HUDEP-2 (cell line): ENCODE measurements around the gene GPR176.

Source experiments
- DNase-seq, 76 experiments: peaks; one replicate each; lab custom pipeline; 2025; ENCODE audit not compliant: unreplicated experiment in 76 of 76; lab: John Stamatoyannopoulos, UW

Gene GPR176

DNA sequence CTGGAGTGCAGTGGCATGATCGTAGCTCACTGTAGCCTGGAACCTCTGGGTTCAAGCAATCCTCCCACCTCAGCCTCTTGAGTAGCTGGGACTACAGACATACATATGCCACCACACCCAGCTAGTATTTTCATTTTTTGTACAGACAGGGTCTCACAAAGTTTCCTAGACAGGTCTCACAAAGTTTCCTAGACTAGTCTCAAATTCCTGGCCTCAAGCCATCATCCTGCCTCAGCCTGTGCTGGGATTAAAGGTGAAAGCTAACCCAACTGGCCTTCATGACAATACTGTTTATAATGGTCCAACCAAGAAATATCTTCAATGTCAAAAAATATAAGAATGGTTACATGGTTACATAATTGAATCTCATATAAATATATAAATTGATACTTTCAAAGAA is 24.0 kb downstream of the GPR176 start:
- DNase-seq = peak in 2 of 76 experiments; percentile 4 to 14

DNA sequence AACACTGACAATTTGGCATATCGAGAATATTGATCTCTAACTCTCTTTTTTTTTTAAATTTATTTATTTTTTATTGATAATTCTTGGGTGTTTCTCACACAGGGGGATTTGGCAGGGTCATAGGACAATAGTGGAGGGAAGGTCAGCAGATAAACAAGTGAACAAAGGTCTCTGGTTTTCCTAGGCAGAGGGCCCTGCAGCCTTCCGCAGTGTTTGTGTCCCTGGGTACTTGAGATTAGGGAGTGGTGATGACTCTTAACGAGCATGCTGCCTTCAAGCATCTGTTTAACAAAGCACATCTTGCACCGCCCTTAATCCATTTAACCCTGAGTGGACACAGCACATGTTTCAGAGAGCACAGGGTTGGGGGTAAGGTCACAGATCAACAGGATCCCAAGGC is 27.0 kb downstream of the GPR176 start:
- DNase-seq = peak in 19 of 76 experiments; percentile 5 to 45 (median 18)

DNA sequence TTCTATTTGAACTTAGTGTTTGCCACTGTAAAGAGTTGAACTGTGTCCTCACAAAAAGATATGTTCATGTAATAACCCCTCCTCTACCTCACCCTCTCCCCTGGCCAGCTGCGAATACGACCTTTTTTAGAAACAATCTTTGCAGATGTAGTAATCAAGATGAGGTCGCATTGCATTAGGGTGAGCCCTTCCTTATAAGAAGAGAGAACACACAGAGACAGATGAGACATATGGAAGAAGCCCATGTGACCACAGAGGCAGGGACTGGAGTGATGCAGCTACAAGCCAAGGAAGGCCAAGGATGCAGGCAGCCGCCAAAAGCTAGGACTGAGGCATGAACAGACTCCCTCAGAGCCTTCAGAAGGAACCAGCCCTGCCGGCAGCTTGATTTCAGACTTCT is 27.6 kb downstream of the GPR176 start:
- no peak for DNase-seq

DNA sequence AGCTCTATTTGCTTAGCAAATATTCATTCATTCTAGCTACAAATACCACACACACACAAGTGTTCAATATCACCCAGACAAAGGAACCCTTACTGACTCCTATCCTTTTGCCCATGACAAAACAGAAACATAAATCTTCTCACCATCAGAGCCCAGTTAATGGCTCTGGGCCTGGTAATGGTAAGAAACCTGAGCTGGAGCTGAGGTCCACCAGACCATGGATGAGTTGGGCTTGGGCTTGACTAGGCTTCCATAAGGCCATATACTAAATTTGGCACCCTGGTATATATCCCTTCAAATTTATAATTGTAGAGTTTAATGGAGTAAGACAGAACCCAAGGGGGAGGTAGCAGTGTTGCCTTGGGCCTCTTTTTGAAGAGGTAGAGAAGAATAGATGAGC is 29.4 kb downstream of the GPR176 start:
- no peak for DNase-seq

DNA sequence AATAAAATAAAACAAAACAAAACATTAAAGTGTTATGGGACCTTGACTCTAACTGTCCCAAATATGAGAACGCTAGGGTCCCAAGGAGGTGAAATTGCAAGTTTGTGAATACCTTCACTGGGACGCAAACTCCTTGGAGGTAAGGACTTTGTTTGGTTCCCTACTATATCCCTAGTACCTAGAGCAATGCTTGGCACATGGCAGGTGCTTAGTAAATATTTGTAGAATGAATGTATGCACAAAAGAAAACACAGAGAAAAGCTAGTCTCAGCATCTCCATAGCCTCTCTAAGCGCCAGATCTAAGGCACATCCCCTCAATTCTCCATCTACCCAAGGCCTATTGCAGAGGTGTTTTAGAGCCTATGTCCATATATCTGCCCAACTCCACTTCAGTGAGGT is 30.5 kb downstream of the GPR176 start:
- no peak for DNase-seq

DNA sequence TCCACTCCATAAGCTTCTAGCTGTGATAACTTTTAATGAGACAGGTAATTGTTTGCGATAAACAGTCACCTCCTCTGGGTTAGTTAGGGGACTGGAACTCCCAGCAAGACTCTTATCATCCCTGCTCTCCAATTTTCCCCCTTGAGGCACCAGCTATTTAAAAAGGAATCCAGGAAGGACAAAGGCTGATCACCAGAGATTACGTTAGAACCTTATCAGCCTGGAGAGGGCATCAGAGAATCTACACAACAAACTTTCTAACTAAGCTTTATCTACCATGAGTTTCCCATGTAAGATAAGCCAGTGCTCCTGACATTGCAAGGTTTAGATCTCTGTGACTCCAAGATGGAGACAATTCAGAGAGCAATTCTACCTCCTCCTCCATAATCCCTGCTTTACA is 31.3 kb downstream of the GPR176 start:
- DNase-seq = no peak

DNA sequence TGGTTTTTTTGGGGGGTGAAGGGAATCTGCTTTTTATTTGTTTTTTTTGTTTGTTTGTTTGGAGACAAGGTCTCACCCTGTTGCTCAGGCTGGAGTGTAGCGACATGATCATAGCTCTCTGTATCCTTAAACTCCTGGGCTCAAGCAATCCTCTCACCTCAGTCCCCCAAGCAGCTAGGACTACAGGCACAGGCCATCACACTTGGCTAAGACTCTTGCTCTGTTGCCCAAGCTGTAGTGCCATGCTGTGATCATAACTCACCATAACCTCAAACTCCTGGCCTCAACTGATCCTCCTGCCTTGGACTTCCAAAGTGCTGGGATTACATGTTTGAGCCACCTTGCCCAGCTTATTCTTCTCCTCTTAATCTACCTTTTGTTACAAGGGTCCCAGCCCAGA is 31.8 kb downstream of the GPR176 start:
- no peak for DNase-seq

DNA sequence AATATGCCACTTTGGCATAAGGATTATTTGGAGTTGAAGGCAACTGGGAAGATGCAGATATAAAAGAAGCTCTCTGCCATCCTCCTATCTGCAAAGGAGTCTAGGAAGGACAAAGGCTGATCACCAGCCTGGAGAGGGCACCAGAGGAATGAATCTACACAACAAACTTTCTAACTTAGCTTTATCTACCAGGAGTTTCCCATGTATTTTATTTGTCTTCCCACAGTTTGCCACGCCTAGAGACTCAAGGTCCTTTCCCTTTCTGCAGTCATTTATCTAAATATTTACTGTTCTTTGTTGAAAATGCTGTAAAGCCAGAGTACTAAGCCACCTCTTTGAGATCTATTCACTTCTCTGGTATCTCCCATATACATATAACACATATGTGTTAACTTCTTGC is 32.2 kb downstream of the GPR176 start:
- DNase-seq = peak in 22 of 76 experiments; percentile 8 to 47 (median 24)

DNA sequence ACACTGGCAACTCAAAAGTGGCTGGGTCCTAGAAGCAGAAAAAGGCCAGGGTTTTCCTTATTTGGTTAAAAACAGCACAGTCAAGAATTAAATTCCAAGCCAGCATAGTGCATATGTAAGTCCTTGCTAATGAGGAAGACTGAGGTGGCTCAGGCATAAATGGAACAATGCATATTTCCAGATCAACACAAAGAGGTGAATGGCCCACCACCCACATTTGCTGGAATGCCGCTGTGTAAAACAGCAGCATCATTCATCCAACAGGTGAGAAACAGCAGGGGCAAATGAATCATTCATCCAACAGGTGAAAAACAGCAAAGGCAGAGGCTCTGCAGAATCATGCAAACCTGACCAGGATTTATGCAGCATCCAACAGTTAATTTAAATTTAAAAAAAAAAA is 32.9 kb downstream of the GPR176 start:
- DNase-seq = no peak

DNA sequence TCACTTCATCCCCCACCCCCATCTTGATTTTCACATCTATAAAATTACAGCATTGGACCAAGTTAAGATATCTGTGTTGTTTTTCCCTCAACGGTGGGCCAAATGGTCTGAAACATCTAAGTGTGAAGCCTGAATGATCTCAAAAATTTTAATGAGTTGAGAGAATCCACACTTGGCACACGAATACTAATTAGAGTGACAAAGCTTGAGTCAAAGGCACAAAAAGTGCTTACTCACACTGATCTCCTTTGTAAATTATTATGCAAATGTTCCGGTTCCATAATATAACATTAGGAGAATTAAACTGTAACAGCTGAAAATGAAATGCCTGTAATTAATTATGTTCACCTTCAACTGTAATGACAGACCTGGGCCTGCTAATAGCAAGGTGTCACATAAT is 33.6 kb downstream of the GPR176 start:
- DNase-seq = no peak

DNA sequence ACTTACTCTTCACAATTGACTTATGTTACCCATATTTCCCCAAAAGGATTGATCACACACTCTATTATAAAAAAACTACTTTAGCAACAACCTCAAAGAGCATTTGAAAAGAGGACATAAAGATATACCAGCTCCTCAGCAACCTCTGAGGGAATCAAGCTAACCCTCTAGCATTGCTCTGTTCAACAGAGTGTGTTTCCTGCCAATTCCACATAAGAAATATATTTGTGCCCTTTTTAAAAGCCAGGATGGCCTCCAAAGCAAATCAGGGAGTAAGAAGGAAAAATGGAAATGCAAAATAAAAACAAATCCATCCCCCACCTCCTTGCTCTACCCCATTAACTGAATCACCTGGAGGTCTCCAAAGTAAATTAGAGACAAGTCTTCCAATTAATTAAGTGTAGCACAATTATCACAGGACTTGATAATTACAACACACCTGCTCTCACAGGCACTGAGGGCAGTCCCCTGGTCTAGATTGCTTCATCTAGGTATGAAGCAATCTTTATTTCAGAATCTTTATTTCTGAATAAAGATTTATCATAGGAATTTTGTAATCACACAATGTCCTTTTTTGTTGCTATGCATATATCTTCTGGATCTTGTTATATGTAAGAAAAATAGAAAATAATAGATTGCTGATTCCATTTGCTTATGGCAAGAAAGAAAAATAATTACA is 34.8 kb downstream of the GPR176 start:
- DNase-seq = no peak

DNA sequence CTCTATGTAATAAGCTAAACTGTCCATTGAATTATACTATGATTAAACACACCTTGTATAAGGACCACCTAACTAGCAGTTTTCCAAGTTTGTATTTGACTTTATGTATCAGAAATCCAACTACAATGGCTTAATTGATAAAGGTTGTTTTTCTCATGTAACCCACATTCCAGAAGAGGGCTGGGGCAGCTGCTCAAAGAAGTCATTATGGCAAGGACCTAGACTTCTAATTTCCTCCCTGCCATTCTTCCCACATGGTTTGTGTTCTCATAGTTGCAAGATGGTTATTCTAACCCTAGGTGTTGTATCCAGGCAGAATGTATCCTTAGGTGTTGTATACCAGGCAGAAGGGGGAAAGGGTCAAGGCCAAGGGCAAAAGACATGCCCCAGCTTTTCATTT is 35.7 kb downstream of the GPR176 start:
- no peak for DNase-seq

DNA sequence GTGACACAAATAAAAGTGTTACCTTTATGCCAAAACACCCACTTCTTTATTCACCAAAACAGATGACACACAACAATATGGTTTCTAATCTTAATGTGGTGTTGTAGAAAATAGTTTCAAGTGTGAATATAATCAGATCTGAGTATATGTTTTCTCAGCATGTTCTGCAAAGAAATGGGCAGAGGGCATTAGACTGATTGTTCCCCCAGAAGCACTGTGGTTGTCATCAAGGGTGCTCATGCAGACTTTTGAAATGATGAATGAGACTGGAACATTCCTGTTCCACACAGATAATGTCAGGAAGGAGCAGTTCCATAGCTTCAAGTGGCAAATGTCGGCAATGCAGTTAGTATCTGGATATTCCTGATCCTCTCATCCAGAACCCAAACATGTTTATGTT is 37.5 kb downstream of the GPR176 start:
- DNase-seq = no peak

DNA sequence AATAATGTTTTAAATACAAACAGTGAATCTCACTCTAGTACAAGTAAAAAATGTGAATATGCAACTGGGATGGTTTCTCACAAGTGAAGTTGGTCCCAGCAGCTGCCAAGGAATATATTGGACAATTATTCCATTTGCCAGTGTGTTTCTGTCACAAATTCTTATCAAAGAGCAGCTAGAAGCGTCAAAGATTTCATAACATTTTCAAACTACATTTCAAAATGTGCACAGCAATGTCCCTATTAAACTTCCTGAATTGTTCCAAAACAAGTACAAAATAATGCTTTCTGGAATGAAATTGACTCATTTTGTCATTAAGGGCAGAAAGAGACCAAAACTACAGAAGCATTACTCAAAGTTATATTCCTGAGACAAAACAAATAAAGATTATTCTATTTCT is 38.3 kb downstream of the GPR176 start:
- DNase-seq = no peak

DNA sequence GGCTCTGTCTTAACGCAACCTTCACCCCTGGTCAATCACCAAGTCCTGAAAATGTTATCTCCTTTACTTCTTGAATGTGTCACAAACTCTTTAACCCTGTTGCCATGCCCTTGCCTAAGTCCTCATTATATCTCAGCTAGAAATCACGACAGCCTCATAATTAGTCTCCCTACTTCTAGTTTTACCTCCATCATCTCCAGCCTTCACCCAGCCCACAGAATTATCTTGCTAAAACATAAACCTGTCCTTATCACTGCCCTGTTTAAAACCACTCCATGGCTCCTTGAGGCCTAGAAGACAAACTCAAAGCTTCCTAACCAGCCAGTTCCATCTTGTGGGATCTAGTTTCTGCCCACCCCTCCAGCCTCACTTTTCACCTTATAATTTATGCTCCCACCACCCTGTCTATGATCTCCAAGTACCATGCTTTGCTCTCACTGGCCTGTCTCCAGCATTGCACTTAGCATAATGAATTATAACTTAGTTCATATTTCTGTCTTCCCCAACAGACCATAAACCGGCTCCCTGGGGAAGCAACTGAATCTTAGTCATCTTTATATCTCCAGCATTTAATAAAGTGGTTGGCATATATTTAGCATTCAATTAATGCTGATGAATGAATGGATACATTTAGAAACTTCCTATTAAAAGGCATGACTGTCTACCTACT is 39.2 kb downstream of the GPR176 start:
- DNase-seq = no peak

DNA sequence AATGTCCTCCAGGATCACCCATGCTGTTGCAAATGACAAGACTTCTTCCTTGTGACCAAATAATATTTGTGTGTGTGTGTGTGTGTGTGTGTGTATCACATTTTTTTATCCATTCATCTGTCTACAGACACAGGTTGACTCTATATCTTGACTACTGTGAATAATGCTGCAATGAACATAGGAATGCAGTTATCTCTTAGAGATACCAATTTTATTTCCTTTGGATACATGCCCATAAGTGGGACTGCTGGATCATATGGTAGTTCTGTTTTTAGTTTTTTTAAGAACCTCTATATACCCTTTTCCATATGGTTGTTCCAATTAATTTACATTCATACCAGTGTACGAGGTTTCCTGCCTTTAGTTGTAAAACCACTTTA is 41.7 kb downstream of the GPR176 start:
- DNase-seq = no peak

DNA sequence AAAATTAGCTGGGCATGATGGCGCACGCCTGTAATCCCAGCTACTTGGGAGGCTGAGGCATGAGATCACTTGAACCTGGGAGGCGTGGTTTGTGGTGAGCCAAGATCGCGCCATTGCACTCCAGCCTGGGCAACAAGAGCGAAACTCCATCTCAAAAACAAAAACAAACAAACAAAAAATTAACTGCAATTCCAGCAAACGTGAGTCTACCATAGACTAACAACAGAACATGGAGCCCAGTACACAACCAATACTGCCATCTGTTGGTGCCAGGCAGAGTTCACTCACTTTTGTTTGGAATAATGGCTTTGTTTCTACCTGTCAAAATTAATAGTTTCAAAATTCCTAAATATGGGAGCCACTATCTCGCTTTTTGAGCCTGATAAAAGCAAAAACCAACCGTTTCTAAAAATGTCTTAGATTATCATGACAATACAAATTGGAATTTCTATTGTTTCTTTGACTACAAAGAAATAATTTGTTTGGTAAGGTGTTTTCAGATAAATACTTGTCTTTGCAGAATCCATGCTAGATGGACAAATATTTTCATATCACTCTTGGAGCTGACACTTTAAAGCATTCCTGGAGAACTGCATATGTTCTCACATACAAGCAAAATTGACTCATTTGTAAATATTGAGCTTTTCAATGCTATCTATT is 45.0 kb downstream of the GPR176 start:
- DNase-seq = peak in 18 of 76 experiments; percentile 3 to 43 (median 14)

DNA sequence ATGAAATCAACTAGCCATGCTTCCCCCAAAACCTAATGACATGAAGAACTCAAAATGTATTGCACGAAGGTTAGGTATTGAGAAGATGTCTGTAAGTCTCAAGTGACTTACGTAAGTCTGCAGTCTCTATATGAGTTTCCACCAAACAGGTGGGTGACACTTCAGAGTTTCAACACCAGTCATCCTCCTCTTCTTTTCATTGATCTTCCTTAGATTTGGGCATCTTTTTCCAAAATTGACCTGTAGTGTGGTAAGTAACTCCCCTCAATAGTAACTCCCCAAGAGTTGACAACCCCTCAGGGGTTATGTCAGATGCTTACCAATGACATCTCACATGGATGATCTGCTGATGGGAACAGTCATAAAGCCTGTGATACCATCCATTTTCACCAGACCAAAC is 46.1 kb downstream of the GPR176 start:
- no peak for DNase-seq

DNA sequence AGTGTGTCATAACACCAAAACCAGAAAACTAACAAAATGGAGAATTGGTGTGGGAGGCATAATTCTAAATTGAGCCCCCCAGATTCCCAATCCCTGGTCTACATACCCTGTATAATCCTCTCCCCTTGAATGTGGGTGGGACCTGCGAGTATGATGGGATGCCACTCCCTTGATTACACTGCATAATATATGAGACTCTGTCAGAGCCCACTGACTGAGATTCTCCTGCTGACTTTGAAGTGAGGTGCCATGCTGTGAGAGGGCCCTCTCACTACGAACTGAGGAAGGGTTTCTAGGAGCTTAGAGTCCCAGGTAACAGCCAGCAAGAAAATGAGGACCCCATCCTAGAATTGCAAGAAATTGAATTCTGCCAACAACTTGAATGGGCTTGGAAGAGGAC is 49.5 kb downstream of the GPR176 start:
- DNase-seq = no peak

DNA sequence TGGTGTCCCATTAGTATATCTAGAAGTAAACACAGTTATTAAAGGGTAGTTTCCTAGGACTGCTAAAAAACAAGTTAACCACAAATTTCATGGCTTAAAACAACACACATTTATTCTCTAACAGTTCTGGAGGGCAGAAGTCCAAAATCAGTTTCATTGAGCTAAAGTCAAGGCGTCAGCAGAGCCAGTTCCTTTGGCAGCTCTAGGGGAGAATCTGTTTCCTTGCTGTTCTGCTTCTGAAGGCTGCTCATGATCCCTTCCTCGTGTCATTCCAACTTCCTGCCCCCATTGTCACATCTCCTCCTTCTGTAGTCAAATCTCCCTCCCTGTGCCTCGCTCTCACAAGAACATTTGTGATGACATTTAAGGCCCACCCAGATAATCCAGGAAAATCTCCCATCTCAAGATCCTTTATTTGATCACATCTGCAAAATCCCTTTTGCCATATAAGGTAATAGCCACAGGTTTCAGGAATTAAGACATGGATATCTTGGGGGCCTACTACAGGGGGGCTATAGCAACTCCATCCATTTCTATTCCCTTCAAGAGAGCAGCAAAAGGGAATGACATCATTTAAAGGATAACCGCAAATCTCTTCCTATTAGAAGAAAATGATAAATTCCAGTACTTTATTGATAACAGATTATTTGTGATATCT is 50.1 kb downstream of the GPR176 start:
- DNase-seq = no peak

DNA sequence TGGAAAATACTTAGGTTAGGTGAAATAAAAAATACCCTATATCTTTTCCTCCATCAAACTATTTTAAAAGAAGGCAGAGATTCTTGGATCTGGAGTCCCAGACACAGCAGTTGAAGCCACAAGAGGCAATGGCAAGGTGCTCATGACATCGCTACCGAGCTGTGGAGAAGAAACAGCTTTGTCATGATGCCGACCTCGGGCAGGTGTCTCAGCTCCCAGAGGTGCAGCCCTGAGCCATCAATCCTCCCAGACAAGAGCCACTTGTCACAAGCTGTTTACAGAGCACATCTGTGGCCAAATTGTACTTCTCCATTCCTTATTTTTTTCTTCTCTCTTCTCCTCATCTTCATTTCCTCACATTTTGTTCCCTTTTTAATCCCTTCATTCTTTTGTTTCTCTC is 50.8 kb downstream of the GPR176 start:
- DNase-seq = no peak

DNA sequence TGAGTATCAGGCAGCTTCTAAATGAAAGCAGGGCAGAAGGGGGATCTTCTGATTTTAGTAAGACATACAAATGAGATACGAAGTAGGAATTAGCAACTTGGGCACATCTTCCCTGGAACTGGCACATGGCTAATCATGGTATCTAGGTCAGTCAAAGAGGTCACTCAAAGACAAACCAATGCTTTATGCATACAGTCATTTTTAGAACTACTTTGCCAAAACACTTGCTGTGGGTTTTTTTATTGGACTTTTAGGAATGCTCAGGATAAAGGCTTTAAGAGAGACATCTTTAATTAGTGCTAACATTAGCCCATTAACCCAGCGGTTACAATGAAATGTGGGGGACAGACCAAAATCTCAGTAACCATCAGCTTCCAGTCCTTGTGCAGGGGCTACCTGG is 51.7 kb downstream of the GPR176 start:
- no peak for DNase-seq
